GM12878 (cell line): ENCODE results near the gene CSTPP1. TPM values are rescaled to one million over a fixed set of nuclear protein-coding genes. Genes with fewer than 3 reads are reported as not detected.

Experiments used
- BRCA1 ChIP-seq: IDR thresholded peaks from 2 replicates; pipeline ENCODE4 v1.6.1; 2011; ENCODE audit warnings: low read depth, low read length, improper control_type of control experiment
- CHD1 ChIP-seq: IDR thresholded peaks from 2 replicates; pipeline ENCODE4 v1.6.1; 2012; ENCODE audit warnings: low read depth, low read length, improper control_type of control experiment
- ETV6 ChIP-seq, 2 experiments: fragments of 450-650 bp in 1 of 2; IDR thresholded peaks in 1 of 2; conservative IDR thresholded peaks in 1 of 2; 2 replicates each; pipeline ENCODE4 v1.6.1; 2014; ENCODE audit warnings: antibody characterized with exemption in 1 of 2, borderline replicate concordance in 1 of 2, low read depth in 1 of 2, mild to moderate bottlenecking in 1 of 2, moderate library complexity in 1 of 2
- EZH2 ChIP-seq: IDR thresholded peaks from 2 replicates; pipeline ENCODE4 v1.6.1; 2012; ENCODE audit warnings: low read depth, mild to moderate bottlenecking, control low read depth, inconsistent platforms, low read length, borderline replicate concordance; ENCODE audit not compliant: control insufficient read depth
- IRF4 ChIP-seq: IDR thresholded peaks from 2 replicates; pipeline ENCODE4 v1.6.1; 2011; ENCODE audit warnings: low read depth, low read length
- JUNB ChIP-seq: IDR thresholded peaks from 2 replicates; pipeline ENCODE4 v1.6.1; 2016; ENCODE audit warnings: antibody characterized with exemption, mild to moderate bottlenecking
- NBN ChIP-seq: fragments of 450-650 bp; IDR thresholded peaks from 2 replicates; pipeline ENCODE4 v1.6.1; 2016
- NFIC ChIP-seq: IDR thresholded peaks from 2 replicates; pipeline ENCODE4 v1.6.1; 2012; ENCODE audit warnings: low read depth, mild to moderate bottlenecking, inconsistent platforms, low read length, moderate library complexity
- NR2F1 ChIP-seq: fragments of 450-650 bp; conservative IDR thresholded peaks from 2 replicates; pipeline ENCODE4 v1.6.1; 2017; ENCODE audit warnings: mild to moderate bottlenecking
- PAX5 ChIP-seq: IDR thresholded peaks from 2 replicates; pipeline ENCODE4 v1.6.1; 2011; ENCODE audit warnings: low read depth, low read length, borderline replicate concordance
- POU2F2 ChIP-seq: IDR thresholded peaks from 3 replicates; pipeline ENCODE4 v1.6.1; 2011; ENCODE audit warnings: low read depth, mild to moderate bottlenecking, low read length, borderline replicate concordance
- SIX5 ChIP-seq: IDR thresholded peaks from 2 replicates; pipeline ENCODE4 v1.6.1; 2011; ENCODE audit warnings: mild to moderate bottlenecking, low read depth, low read length, moderate library complexity; ENCODE audit not compliant: severe bottlenecking
- WRNIP1 ChIP-seq: IDR thresholded peaks from 2 replicates; pipeline ENCODE4 v1.6.1; 2011; ENCODE audit warnings: low read depth, low read length, improper control_type of control experiment, borderline replicate concordance
- ZSCAN29 ChIP-seq: fragments of 450-650 bp; IDR thresholded peaks from 2 replicates; pipeline ENCODE4 v1.6.1; 2017; ENCODE audit warnings: mild to moderate bottlenecking, moderate library complexity
- polyA plus RNA-seq, 11 experiments: library from polyadenylated mRNA; depleted of rRNA in 4 of 11; unstranded in 6 of 11; stranded (reverse) in 5 of 11; fragments of >200 nt; fragmentation: Nextera tagmentation in 4 of 11; fragmentation: Illumina TruSeq in 1 of 11; extraction: Ambion mirVana in 4 of 11; extraction: Trizol in 1 of 11; gene quantifications; 1 replicate in 1 of 11; 2 replicates in 10 of 11; pipeline versions ENCODE4 v1.2.1 to v1.2.3, GENCODE V29; 2011 to 2016; ENCODE audit warnings: inconsistent platforms in 2 of 11, missing spikeins in 2 of 11, low read depth in 1 of 11
- total RNA-seq, 4 experiments: library from RNA; depleted of rRNA in 3 of 4; stranded (reverse); fragments of >200 nt in 3 of 4; fragmentation: Illumina TruSeq in 1 of 4; extraction: Trizol in 1 of 4; gene quantifications; 2 replicates each; pipeline versions ENCODE4 v1.2.1 to v1.2.3, GENCODE V29; 2013 to 2021
- TF ChIP-seq, protein P1 (sequence below): fragments of 450-650 bp; IDR thresholded peaks from 2 replicates; pipeline ENCODE4 v1.6.1; 2016; ENCODE audit warnings: mild to moderate bottlenecking, moderate library complexity, borderline replicate concordance
- TF ChIP-seq, protein P2 (sequence below): IDR thresholded peaks from 2 replicates; pipeline ENCODE4 v1.6.1; 2011; ENCODE audit warnings: borderline replicate concordance, low read depth, mild to moderate bottlenecking, moderate library complexity, low read length; ENCODE audit not compliant: insufficient read depth, poor library complexity, severe bottlenecking

CSTPP1 gene
- total and polyA plus RNA-seq, 10 of the 15 experiments (the other 5 are each of a cell fraction or from before 2014, with no cell fraction given) = 7.1 to 23.4 (median 17.5) TPM

DNA sequence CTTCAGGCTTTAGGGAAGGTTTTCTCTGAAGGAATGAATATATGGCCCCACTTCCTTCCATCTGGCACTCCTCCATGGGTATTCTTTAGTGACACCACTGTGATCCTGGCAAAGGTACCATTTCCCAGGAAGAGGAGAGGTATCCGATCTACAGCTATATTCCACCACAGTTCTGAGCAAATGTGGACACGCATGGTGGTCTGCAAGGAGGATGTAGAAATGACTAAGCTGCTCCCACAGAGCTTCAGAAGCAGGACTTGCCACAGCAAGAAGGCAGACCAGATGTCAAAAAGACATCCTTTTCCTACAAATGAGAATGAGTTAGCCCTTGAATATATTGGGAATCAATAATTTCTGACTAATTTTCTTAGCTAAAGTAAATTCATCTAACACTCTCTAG lies 194.6 kb downstream of the CSTPP1 start (continued):
- peak; percentile 58 for TF ChIP-seq NFIC
- TF ChIP-seq, protein P1, sequence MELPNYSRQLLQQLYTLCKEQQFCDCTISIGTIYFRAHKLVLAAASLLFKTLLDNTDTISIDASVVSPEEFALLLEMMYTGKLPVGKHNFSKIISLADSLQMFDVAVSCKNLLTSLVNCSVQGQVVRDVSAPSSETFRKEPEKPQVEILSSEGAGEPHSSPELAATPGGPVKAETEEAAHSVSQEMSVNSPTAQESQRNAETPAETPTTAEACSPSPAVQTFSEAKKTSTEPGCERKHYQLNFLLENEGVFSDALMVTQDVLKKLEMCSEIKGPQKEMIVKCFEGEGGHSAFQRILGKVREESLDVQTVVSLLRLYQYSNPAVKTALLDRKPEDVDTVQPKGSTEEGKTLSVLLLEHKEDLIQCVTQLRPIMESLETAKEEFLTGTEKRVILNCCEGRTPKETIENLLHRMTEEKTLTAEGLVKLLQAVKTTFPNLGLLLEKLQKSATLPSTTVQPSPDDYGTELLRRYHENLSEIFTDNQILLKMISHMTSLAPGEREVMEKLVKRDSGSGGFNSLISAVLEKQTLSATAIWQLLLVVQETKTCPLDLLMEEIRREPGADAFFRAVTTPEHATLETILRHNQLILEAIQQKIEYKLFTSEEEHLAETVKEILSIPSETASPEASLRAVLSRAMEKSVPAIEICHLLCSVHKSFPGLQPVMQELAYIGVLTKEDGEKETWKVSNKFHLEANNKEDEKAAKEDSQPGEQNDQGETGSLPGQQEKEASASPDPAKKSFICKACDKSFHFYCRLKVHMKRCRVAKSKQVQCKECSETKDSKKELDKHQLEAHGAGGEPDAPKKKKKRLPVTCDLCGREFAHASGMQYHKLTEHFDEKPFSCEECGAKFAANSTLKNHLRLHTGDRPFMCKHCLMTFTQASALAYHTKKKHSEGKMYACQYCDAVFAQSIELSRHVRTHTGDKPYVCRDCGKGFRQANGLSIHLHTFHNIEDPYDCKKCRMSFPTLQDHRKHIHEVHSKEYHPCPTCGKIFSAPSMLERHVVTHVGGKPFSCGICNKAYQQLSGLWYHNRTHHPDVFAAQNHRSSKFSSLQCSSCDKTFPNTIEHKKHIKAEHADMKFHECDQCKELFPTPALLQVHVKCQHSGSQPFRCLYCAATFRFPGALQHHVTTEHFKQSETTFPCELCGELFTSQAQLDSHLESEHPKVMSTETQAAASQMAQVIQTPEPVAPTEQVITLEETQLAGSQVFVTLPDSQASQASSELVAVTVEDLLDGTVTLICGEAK = no peak
- no peak for TF ChIP-seq SIX5
- TF ChIP-seq, protein P2, sequence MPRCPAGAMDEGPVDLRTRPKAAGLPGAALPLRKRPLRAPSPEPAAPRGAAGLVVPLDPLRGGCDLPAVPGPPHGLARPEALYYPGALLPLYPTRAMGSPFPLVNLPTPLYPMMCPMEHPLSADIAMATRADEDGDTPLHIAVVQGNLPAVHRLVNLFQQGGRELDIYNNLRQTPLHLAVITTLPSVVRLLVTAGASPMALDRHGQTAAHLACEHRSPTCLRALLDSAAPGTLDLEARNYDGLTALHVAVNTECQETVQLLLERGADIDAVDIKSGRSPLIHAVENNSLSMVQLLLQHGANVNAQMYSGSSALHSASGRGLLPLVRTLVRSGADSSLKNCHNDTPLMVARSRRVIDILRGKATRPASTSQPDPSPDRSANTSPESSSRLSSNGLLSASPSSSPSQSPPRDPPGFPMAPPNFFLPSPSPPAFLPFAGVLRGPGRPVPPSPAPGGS = no peak
- TF ChIP-seq NR2F1 = no peak
- no peak for TF ChIP-seq EZH2
- peak; percentile 74; the same call in 1 of the 2 replicates for TF ChIP-seq PAX5
- TF ChIP-seq ETV6 (conservative IDR thresholded peaks at IDR 0.05 in 1 of 2, IDR thresholded peaks at IDR 0.05 in 1 of 2; ENCODE audit: borderline replicate concordance in 1 of 2, low read depth in 1 of 2) = no peak
- no peak for TF ChIP-seq POU2F2
- TF ChIP-seq WRNIP1 = no peak
- TF ChIP-seq NBN = no peak
- no peak for TF ChIP-seq ZSCAN29
- TF ChIP-seq BRCA1 = no peak
- 0 out of 2 replicates have a peak, but pooled peaks have one; percentile 34 for TF ChIP-seq IRF4
- TF ChIP-seq CHD1 = no peak
- peak; percentile 65; the same call in 1 of the 2 replicates for TF ChIP-seq JUNB
